Measurements from ENCODE around the gene CRYBA2. TPM values are rescaled to one million over a fixed set of nuclear protein-coding genes. Genes with fewer than 3 reads are reported as not detected.

The CRYBA2 gene, protein sequence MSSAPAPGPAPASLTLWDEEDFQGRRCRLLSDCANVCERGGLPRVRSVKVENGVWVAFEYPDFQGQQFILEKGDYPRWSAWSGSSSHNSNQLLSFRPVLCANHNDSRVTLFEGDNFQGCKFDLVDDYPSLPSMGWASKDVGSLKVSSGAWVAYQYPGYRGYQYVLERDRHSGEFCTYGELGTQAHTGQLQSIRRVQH
- polyA plus RNA-seq (2013, experiment 1 of 2) = not detected
- not detected for polyA plus RNA-seq (2013, experiment 2 of 2)

DNA sequence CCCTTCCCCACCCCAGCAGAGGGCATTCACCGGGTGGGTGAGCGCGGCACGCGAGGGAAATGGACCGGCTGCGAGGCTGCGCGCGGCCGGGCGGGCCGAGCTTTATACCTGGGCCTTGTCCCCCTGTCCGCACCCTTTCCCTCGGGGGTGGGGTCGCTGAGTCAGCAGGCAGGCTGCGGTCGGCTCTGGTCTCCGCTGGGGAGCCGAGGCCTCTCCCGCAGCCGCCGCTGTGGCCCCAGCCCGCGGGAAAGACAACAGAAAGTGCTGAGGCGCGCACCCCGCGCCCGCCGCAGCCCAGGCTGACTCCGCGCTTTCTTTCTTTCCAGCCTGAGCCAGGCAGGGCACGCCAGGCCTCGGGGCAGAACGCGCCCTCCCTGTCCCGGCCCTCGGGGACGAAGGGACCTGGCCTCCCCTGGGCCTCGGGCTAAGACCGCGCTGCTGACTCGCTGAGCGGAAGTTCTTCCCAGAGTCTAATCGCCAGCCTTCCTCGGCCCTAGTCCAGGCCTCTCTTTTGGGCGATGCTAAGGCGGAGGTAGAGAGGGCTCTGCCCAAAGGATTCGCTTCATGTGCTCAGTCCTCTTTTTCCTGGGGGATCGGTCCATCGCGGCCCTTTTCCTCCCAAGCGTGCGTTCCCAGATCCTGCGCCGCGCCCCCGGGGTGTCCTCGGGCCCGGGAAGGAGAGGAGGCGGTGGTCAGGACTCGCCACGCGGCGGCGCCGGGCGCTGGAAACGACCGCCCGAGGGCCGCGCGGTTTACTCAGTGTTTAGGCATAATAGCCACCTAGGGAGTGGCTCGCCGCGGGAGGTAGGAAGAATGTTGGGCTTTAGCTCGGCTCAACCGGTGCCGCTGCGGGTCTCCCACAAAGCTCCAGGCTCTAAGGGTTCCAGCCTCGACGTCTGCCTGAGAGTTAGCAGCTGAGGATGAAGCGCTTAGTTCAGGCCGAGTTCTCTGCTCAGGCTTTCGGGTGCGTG lies at the start of gene CRYBA2:
Gene CRYBA2 (minus strand): TSS at position 78 of the 971 bp plus-strand sequence. CDS start 246 bp downstream, outside the sequence.
- Histone ChIP-seq H3K9me3 (ENCODE audit: control insufficient read depth, low read length) (no peaks in the 10 kb centered on the region), H3K4me2 (ENCODE audit: low read length, poor library complexity, severe bottlenecking) (peak within 1 kb of the TSS; percentile 20), H3K9ac (ENCODE audit: low read length) (no peak within 1 kb of the TSS), H3K14ac (ENCODE audit: low read length in 2 of 2) (no peak within 1 kb of the TSS), H3K18ac (ENCODE audit: low read depth in 1 of 2, low read length in 2 of 2) (no peak within 1 kb of the TSS), H3K4me3 (ENCODE audit: insufficient read depth in 1 of 2, low read depth in 1 of 2, low read length in 2 of 2) (peak within 1 kb of the TSS; percentile 23 to 72), H3K27me3 (ENCODE audit: control insufficient read depth in 1 of 2, insufficient read depth in 1 of 2, low read length in 2 of 2) (peaks cover 91 to 100% of the 10 kb centered on the region in 2 experiments), H2BK120ac (ENCODE audit: low read depth, low read length) (no peak within 1 kb of the TSS), H4K8ac (ENCODE audit: low read length) (no peak within 1 kb of the TSS), H2BK5ac (ENCODE audit: low read depth, low read length, poor library complexity, severe bottlenecking) (no peak within 1 kb of the TSS), H3K4me1 (ENCODE audit: control insufficient read depth, insufficient read depth, low read depth, low read length) (peaks cover 21% of the 10 kb centered on the region), H3K36me3 (ENCODE audit: control insufficient read depth in 1 of 2, insufficient read depth in 2 of 2, low read depth in 1 of 2, low read length in 2 of 2) (no peaks in the 10 kb centered on the region), H4K91ac (ENCODE audit: low read length) (no peak within 1 kb of the TSS), H3K27ac (ENCODE audit: low read length, poor library complexity, severe bottlenecking) (no peak within 1 kb of the TSS), H3K23ac (ENCODE audit: low read length in 2 of 2) (peak within 1 kb of the TSS in 1 of 2 experiments; percentile 70), H2AFZ (ENCODE audit: low read depth, low read length) (no peak within 1 kb of the TSS), H2AK5ac (ENCODE audit: low read length, severe bottlenecking) (no peak within 1 kb of the TSS), H3K4ac (ENCODE audit: low read depth in 1 of 2, low read length in 2 of 2) (no peak within 1 kb of the TSS), H3K79me1 (replicated peaks; ENCODE audit: low read length, poor library complexity, severe bottlenecking) (no peaks in the 10 kb centered on the region), H2BK12ac (ENCODE audit: low read length in 2 of 2) (no peak within 1 kb of the TSS), H2BK15ac (ENCODE audit: low read depth, poor library complexity, severe bottlenecking) (peak within 1 kb of the TSS; percentile 36)
- DNase-seq = no peak
- WGBS = 1% methylated on average over 86 of the region's 88 CpGs

DNA sequence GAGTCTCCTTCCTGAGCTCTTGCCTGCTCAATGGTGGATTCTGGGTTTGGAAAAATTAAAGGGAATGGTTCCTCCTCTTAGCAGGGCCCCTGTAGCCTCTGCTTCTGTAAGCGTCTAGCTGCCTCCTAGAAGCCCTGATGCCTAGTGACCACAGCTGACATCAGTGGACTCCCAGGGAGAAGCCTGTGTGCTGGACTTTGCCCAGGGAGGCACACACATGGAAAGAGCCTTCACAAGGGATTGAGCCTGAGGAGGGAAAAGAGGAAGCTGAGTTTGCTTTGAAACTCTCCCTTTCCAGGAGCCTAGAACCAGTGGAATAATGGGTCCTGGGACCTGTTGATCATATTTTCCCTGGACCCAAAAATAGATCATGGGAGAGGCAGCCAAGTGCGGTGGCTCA lies 49.5 kb upstream of the CRYBA2 start:
- Histone ChIP-seq H3K4ac (ENCODE audit: low read depth in 1 of 2, low read length in 2 of 2) (no peak overlapping the region), H2BK15ac (ENCODE audit: low read depth, poor library complexity, severe bottlenecking) (no peak overlapping the region), H3K79me1 (replicated peaks; ENCODE audit: low read length, poor library complexity, severe bottlenecking) (no peaks in the 10 kb centered on the region), H3K14ac (ENCODE audit: low read length in 2 of 2) (no peak overlapping the region), H3K9me3 (ENCODE audit: control insufficient read depth, low read length) (no peaks in the 10 kb centered on the region), H2BK12ac (ENCODE audit: low read length in 2 of 2) (no peak overlapping the region), H3K27ac (ENCODE audit: low read length, poor library complexity, severe bottlenecking) (no peak overlapping the region), H4K91ac (ENCODE audit: low read length) (no peak overlapping the region), H3K27me3 (ENCODE audit: control insufficient read depth in 1 of 2, insufficient read depth in 1 of 2, low read length in 2 of 2) (peaks cover 79 to 89% of the 10 kb centered on the region in 2 experiments), H3K23ac (ENCODE audit: low read length in 2 of 2) (no peak overlapping the region), H3K9ac (ENCODE audit: low read length) (no peak overlapping the region), H3K18ac (ENCODE audit: low read depth in 1 of 2, low read length in 2 of 2) (no peak overlapping the region), H3K36me3 (ENCODE audit: control insufficient read depth in 1 of 2, insufficient read depth in 2 of 2, low read depth in 1 of 2, low read length in 2 of 2) (no peaks in the 10 kb centered on the region), H4K8ac (ENCODE audit: low read length) (no peak overlapping the region), H2BK120ac (ENCODE audit: low read depth, low read length) (no peak overlapping the region), H2AK5ac (ENCODE audit: low read length, severe bottlenecking) (no peak overlapping the region), H3K4me1 (ENCODE audit: control insufficient read depth, insufficient read depth, low read depth, low read length) (peaks cover 2% of the 10 kb centered on the region), H3K4me2 (ENCODE audit: low read length, poor library complexity, severe bottlenecking) (no peak overlapping the region), H2BK5ac (ENCODE audit: low read depth, low read length, poor library complexity, severe bottlenecking) (no peak overlapping the region), H3K4me3 (ENCODE audit: insufficient read depth in 1 of 2, low read depth in 1 of 2, low read length in 2 of 2) (no peak overlapping the region), H2AFZ (ENCODE audit: low read depth, low read length) (no peak overlapping the region)
- DNase-seq = no peak
- WGBS = 77% methylated on average over 2 of the region's 2 CpGs

DNA sequence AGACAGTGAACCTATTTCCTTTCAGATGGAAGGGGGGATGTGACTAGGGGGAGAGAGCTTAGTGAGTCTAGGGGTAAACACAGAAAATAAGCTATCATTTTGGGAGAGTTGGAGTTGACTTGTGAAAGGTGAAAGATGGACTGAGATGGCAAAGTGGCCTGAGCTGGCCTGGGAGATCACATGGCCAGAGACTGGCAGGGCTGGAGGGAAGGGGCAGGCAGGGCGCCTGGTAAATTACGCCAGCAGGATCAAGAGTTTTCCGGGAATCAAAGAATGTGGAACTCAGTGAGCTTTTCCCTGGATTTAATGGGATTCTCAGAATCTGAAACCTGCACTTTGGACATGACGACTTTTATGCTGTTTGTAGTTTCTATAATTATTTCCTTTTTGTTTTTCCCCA lies 48.9 kb upstream of the CRYBA2 start:
- H3K4me2 ChIP-seq (ENCODE audit: low read length, poor library complexity, severe bottlenecking) = no peak overlapping the region
- no peak overlapping the region for H2BK120ac ChIP-seq (ENCODE audit: low read depth, low read length)
- peaks cover 78 to 88% of the 10 kb centered on the region in 2 experiments for H3K27me3 ChIP-seq (ENCODE audit: control insufficient read depth in 1 of 2, insufficient read depth in 1 of 2, low read length in 2 of 2)
- H2BK12ac ChIP-seq (ENCODE audit: low read length in 2 of 2) = no peak overlapping the region
- H3K79me1 ChIP-seq (replicated peaks; ENCODE audit: low read length, poor library complexity, severe bottlenecking) = no peaks in the 10 kb centered on the region
- peaks cover 2% of the 10 kb centered on the region for H3K4me1 ChIP-seq (ENCODE audit: control insufficient read depth, insufficient read depth, low read depth, low read length)
- H2AFZ ChIP-seq (ENCODE audit: low read depth, low read length) = no peak overlapping the region
- no peak overlapping the region for H4K91ac ChIP-seq (ENCODE audit: low read length)
- H3K18ac ChIP-seq (ENCODE audit: low read depth in 1 of 2, low read length in 2 of 2) = no peak overlapping the region
- no peak overlapping the region for H3K14ac ChIP-seq (ENCODE audit: low read length in 2 of 2)
- no peak for DNase-seq
- no peak overlapping the region for H3K9ac ChIP-seq (ENCODE audit: low read length)
- no peak overlapping the region for H3K27ac ChIP-seq (ENCODE audit: low read length, poor library complexity, severe bottlenecking)
- H3K4ac ChIP-seq (ENCODE audit: low read depth in 1 of 2, low read length in 2 of 2) = no peak overlapping the region
- no peaks in the 10 kb centered on the region for H3K9me3 ChIP-seq (ENCODE audit: control insufficient read depth, low read length)
- H3K23ac ChIP-seq (ENCODE audit: low read length in 2 of 2) = no peak overlapping the region
- no peak overlapping the region for H2AK5ac ChIP-seq (ENCODE audit: low read length, severe bottlenecking)
- H2BK5ac ChIP-seq (ENCODE audit: low read depth, low read length, poor library complexity, severe bottlenecking) = no peak overlapping the region
- no peak overlapping the region for H3K4me3 ChIP-seq (ENCODE audit: insufficient read depth in 1 of 2, low read depth in 1 of 2, low read length in 2 of 2)
- H3K36me3 ChIP-seq (ENCODE audit: control insufficient read depth in 1 of 2, insufficient read depth in 2 of 2, low read depth in 1 of 2, low read length in 2 of 2) = no peaks in the 10 kb centered on the region
- WGBS = 96% methylated on average over 3 of the region's 4 CpGs
- no peak overlapping the region for H2BK15ac ChIP-seq (ENCODE audit: low read depth, poor library complexity, severe bottlenecking)
- H4K8ac ChIP-seq (ENCODE audit: low read length) = no peak overlapping the region

DNA sequence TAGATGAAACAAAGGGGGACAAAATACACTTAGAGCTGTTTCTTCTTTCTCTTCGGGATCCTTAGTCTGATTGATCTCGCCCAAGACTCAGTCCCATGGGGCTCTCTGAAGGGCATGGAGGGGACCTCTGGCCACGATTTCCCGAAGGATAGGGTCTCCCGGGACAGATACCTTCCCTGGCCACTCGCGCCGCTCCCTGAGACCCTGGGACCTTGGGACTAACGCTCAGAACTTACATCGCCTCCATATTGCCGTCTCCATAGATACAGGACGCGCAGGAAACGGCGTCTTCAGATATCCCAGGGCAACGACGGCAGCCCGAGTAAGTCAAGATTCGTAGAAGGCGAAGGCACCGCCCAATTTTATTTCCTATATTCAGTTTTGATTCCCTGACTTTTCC lies 48.0 kb upstream of the CRYBA2 start, which contains the start of gene CFAP65:
Gene CFAP65 (minus strand): TSS at position 265 of the 400 bp plus-strand sequence. CDS start 2,468 bp downstream, outside the sequence.
- no peak within 1 kb of the TSS for H3K4ac ChIP-seq (ENCODE audit: low read depth in 1 of 2, low read length in 2 of 2)
- H3K14ac ChIP-seq (ENCODE audit: low read length in 2 of 2) = no peak within 1 kb of the TSS
- no peak within 1 kb of the TSS for H3K27ac ChIP-seq (ENCODE audit: low read length, poor library complexity, severe bottlenecking)
- H3K23ac ChIP-seq (ENCODE audit: low read length in 2 of 2) = no peak within 1 kb of the TSS
- no peaks in the 10 kb centered on the region for H3K9me3 ChIP-seq (ENCODE audit: control insufficient read depth, low read length)
- H3K79me1 ChIP-seq (replicated peaks; ENCODE audit: low read length, poor library complexity, severe bottlenecking) = no peaks in the 10 kb centered on the region
- no peak within 1 kb of the TSS for H2BK5ac ChIP-seq (ENCODE audit: low read depth, low read length, poor library complexity, severe bottlenecking)
- H3K4me2 ChIP-seq (ENCODE audit: low read length, poor library complexity, severe bottlenecking) = peak within 1 kb of the TSS; percentile 71
- no peak within 1 kb of the TSS for H2BK15ac ChIP-seq (ENCODE audit: low read depth, poor library complexity, severe bottlenecking)
- peak; percentile 50 for DNase-seq
- H2AK5ac ChIP-seq (ENCODE audit: low read length, severe bottlenecking) = no peak within 1 kb of the TSS
- H3K18ac ChIP-seq (ENCODE audit: low read depth in 1 of 2, low read length in 2 of 2) = no peak within 1 kb of the TSS
- H4K8ac ChIP-seq (ENCODE audit: low read length) = no peak within 1 kb of the TSS
- no peak within 1 kb of the TSS for H2BK12ac ChIP-seq (ENCODE audit: low read length in 2 of 2)
- H3K36me3 ChIP-seq (ENCODE audit: control insufficient read depth in 1 of 2, insufficient read depth in 2 of 2, low read depth in 1 of 2, low read length in 2 of 2) = no peaks in the 10 kb centered on the region
- no peak within 1 kb of the TSS for H2BK120ac ChIP-seq (ENCODE audit: low read depth, low read length)
- peak within 1 kb of the TSS; percentile 24 to 80 for H3K4me3 ChIP-seq (ENCODE audit: insufficient read depth in 1 of 2, low read depth in 1 of 2, low read length in 2 of 2)
- peaks cover 2% of the 10 kb centered on the region for H3K4me1 ChIP-seq (ENCODE audit: control insufficient read depth, insufficient read depth, low read depth, low read length)
- H3K27me3 ChIP-seq (ENCODE audit: control insufficient read depth in 1 of 2, insufficient read depth in 1 of 2, low read length in 2 of 2) = peaks cover 74 to 86% of the 10 kb centered on the region in 2 experiments
- WGBS = 3% methylated on average over 21 of the region's 21 CpGs
- H3K9ac ChIP-seq (ENCODE audit: low read length) = peak within 1 kb of the TSS; percentile 42
- no peak within 1 kb of the TSS for H4K91ac ChIP-seq (ENCODE audit: low read length)
- peak within 1 kb of the TSS; percentile 83 for H2AFZ ChIP-seq (ENCODE audit: low read depth, low read length)

Data from mesenchymal stem cell (in vitro differentiated cells and primary cell).